GM19023 (cell line): ENCODE data around the gene CCDC88C.

Source experiments
- ATAC-seq: cut with Tn5 transposase; IDR thresholded peaks from one replicate; pipeline ENCODE4 v1.9.1; 2021; ENCODE audit warnings: mild to moderate bottlenecking, moderate library complexity; ENCODE audit not compliant: unreplicated experiment

The CCDC88C gene

DNA sequence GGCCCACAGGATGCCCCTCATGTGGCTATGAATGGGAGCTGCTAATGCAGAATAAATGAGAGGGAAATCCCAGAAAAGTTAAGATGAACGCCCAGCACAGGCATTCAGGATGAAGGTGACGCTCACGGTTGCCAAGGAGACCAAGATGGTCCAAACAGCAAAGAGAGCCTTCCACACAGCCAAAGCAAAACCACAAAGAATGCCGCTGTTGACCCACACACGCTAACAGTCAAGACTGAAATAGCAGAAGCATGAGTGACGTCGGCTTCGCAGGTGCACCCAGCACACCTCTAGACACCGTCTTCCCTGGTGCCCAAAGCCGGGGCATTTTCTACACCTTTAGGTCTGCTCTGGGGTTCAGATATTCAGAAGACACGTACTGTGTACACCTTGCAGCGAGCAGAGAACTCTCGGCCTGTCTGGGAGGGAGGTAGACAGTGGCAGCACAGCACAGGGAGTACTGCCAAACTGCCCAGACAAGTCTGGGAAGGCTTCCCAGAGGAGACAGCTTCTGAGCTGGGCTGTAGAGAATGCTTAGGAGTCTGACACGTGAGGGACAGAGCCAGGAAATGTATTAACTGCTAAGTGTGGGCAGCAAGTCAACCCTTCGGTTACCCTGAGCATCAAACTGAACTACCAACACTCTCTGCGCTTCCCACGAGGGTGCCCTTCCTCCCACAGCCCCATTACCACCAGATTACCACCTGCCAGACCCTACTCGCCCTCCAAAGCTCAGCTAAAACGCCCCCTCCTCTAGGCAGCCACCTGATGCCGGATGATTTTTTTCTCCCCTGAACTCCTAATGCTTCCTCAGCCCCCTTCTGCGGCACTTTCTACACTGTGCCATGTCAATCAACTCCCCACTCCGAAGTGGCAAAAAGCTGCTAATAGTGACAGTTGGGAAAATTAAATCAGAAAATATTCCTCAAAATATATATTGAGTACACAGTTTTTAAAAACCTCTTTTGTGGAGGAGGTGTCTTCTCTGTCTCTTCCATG is 50.1 kb downstream of the CCDC88C start:
- peak; percentile 76 for ATAC-seq

DNA sequence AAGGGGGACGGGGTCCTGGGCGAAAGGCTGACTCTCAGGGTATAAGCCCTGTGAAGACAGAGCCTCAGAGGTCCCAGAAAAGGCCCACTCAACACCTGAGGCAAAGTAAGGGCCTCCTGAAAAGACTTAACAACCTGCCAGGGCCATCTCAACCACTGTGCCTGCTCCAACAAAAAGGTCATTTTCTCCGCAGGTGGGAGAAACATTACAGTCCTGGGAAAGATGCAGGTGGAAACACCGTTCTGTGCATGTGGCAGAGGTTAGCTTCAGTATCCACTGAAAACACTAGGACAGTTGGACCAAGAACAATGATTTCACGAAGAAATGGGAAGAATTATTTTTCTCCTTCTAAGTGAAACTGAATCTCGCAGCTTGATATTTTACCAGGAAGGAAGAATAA is 50.9 kb downstream of the CCDC88C start:
- no peak for ATAC-seq

DNA sequence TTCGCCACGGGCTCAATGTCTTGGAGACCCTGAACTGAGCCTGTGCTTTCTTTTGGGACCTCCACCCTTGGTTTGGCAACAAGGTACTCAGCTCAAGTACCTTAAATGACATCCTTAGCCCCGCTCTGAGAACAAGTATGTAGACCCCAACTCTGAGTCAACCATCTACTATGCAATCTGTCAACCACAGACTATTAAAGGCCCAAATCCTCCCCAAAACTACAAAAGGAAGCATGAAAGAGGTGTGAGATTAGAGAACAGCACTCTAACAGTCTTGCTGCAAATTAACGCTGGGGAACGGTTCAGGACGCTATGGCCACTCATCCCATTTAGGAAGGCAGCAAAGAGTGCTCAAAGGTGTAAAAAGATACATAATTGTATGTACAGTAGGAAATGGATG is 52.1 kb downstream of the CCDC88C start:
- ATAC-seq, result no peak

DNA sequence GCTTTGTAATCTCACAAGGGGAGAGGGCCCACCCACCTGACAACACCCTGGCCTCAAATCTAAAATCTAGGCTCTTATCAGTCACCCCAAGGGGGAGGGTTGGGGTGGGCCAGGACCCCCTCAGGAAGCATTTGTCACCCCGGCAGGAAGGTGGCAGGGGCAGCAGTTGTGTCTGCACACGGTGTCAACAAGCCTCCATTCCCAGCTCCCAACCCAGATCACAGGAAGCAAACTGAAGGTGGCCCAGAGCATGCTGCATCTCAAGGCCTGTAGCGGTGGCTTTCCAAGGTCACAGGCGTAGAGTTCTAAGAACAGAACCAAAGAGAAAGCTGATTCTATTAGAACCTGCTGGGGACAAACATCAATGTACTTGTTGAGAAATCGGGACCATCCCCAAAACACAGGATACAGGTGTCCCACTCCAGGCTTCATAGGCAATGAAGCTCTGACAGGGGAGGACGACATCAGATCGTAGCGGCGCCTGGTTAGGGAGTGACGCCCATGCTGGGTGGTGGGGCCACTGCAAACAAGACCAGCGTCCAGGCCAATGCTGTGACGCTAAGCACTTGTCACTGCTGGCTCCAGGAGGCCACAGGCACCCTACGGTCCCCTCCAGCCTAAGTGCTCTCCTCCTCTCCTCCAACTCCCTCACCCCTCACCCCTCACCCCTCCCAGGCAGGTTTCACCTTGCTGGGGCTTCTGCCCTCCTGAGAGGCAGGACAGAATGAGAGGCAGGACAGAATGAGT is 52.9 kb downstream of the CCDC88C start:
- no peak for ATAC-seq

DNA sequence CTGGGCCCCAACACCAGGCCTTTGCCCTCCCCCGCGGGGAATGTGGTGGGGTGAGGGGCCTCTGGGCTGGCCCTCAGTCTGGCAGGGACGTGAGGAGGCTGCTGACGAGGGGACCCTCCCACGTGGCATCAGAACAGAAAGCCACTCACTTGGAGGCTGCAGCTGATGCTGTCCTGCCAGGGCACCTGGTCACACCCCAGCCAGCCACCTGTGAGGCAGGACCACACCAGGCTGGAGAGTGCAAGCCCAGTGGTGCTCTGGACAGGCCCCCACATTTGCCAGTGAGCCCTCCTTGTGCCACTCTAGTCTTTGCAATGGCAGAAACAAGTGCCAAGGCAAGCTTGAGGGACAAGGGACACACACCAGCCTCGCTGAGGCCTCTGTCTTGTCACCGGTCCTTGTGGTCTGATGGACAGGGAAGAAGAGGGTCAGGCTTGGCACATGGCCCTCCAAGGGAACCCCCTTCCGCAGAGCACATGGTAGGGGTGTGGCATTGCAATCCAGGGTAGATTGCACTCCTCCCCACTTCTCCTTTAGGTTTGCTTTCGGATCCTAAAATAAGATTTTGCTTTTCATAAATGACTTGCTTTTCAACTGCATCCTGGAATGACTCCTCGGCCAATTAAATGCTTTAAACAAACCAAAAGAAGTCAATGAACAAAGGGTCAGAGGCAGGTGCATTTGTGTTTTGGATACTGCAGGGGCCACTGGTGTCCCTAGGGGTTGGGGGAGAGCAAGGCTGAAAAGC is 53.7 kb downstream of the CCDC88C start:
- peak; percentile 46 for ATAC-seq

DNA sequence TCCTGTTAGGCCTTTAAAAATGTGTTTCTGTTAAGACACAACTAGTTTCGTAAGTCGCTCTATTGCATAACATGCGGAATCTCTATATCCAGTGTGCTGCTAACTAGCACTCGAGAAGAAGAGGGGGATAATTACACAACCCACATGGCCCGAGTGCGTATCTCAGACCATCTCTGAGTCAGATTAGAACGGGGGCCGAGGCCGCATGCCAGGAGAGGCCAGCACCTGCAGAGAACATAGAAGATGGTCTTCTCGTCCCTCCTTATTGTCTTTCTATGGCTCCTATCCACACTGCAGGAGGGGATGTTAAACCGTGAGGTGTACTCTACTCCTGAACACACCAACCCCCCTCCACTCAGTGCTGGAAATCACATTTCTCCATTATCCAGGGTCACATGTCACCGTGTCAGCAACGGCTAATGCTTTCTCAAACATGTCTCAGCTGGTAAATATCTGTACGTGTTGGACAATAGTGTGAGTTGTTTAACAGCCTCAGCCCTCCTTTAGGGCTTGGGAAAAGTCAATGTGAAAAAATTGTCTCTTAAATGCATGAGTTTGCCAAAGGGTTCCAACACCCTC is 56.3 kb downstream of the CCDC88C start:
- no peak for ATAC-seq

DNA sequence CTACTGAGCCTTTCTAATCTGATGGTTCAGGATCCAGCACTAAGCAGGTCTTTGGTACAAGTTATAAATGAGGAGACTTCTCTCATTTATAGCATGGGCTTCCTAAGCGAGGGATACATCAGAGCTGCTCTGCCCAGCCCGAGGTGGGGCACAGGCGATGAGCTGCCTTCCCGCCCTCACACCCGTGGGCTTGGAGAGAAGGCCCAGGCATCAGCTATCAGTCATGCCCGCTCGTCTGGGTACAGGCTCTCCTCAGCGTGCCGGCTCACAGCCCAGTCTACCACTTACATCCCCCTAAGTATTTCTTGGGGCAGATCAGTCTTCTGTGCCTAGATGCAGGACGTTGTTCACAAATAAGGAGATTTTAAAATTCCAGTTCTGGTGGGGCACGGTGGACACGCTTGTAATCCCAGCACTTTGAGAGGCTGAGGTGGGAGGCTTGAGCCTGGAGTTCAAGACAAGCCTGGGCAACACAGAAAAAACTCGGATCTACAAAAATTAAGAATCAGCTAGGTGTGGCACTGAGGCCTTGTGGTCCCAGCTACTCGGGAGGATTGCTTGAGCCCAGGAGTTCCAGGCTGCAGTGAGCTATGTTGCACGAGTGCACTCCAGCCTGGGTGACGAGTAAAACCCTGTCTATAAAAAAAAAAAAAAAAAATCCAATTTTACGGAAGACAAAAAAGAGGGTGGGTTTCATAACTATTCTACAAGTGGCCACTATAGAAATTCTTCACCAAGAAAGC is 57.0 kb downstream of the CCDC88C start:
- ATAC-seq, result no peak

DNA sequence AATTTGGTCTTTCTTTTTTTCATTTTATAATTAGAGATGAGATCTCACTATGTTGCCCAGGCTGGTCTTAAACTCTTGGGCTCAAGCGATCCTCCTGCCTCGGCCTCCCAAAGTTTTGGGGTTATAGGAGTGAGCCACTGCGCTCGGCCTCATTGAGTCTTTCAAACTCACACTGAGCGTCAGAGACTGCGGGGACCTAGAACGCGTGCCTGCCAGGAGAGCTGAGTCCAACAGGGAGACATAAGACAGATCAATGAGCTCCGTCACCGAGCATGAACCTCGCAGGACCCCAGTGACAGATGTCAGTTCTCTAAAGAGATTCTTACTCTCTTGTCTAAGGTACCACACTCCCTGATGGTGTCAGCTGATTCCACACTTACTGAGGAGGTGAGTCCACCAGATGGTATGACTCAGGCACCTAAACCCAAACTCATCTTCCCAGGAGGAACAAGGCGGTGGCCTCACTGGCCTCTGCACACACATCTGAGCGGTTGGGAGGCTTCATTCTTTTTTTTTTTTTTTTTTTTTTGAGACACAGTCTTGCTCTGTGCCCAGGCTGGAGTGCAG is 58.9 kb downstream of the CCDC88C start:
- ATAC-seq, result no peak

DNA sequence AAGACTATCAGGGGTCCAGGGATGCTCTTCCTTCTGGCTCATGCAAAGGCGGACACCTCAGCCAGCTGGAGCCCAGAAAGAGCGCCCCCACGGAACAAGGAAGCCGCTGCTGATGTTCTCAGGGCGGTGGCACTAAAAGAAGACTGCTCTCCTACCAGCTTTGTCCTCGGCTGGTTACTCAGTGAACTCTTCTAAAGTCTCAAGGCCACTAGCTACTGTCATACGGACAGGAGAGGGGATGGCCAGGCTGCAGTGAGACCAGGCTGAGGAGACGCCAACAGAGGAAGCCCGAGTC is 59.6 kb downstream of the CCDC88C start:
- no peak for ATAC-seq

DNA sequence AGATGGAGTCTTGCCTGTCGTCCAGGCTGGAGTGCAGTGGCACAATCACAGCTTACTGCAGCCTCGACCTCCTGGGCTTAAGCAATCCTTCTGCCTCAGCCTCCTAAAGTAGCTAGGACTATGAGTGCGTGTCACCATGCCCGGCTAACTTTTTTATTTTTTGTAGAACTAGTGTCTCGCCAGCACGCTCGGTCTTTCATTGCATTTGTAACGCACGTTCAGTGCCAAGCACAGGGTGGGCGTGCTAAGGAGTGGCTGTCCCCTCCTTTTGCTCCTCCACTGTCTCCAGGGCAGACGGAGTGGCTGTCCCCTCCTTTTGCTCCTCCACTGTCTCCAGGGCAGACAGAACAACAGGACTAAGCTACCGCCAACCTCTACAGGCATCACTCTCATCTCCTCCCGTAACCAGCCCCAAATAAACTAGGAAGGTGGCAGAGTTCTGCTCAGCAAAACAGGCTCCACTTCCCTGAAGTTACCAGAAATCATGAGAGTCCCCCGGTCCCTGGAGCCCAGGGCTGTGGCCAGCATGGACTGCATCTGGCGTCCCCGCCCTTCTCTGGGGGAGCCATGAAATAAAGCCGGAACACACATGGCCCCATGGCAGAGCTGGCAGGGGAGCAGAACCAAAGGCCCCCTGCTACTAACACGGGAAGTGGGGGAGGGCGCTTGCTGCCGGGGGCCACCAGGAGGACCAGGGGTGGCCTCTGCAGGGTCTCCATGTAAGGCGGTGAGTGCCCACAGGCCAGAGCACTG is 60.2 kb downstream of the CCDC88C start:
- ATAC-seq, result no peak

DNA sequence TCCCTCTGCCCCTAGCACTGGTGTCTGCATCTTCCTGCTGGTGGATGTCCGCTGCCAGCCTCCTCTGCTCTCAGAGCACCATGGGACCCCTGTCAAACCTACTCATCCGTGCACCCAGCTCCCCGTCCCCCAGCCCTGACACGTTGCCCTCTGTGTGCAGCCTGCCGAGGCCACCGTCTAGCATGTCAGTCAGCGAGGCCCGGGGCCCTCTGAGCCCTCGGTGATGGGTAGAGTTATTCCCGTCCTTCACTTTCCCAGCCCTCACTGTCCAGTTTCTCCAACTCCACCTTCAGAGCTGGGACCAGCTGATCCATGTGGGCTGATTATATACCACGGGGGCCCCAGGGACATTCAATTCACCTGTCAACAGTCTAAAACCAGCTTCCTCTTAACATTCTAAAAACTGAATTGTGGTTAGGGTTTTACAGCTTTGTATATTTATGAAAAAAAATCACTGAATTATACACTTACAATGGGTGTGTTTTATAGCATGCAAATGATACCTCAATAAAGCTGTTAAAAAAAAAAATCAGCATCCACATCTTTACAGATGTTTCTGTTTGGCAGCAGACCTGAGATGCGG is 61.3 kb downstream of the CCDC88C start:
- no peak for ATAC-seq

DNA sequence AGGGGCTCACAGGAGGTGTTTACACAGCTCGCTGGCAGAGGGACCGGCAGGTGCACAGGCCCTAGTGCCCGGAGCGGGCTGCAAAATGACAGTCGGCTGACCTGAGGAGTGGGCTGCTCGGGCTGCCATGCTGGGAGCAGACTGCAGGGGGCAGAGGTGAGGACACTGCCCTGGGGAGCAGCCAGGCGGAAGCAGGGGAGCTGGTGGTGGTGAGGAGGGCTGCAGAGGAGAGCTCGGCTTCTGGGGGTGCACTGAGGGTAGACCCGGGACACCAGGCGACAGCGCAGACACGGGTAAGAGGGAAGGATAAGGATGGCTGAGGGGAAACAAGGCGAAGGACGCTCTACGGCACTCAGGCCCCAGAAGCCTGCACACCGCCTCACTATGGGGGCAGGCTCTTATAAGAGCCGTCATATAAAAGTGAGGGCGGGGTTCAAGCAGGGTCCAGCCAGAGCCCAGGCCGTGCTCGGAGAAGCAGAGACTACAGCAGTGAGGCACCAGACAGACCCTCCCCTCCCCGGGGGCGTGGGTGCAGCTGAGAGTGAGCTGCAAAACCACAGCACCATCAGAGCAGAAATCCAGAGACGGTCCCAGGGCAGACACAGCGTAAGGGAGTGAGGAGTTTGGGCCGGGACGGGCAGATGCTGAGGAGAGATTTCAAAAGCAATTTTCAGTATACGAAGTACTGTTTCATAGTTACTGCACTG is 62.5 kb downstream of the CCDC88C start:
- ATAC-seq, result peak; percentile 37

DNA sequence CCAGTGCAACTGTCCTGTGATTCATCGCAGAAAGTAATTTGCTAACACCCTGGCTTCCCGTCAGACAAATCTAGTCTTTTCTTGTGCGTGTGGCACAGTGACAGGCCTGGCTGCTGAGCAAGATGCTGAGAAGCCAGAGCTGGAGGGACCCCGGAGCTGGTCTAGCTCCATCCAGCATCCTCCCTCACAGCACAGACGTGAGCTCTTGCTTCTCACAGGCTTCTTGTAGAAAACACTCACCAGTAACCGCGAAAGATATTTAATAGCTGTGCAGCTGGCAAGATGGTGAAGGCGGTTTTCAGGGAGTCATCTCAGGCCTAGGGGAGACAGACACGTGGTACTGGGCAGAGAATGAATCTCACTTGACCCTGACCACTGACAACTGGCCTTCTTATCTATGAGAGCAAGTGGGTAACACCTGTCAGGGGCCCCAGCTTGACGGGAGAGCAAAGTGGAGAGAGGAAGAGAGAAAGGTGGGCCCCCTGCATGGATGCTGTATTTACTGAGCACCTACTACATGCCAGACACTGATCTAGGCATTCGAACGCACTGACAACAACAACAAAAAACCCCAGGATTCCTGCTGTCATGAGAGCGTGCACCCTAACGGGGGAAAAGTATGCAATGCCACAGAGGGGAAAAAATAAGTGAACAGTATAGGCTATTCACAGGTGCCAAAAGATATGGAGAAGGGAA is 63.3 kb downstream of the CCDC88C start:
- no peak for ATAC-seq

DNA sequence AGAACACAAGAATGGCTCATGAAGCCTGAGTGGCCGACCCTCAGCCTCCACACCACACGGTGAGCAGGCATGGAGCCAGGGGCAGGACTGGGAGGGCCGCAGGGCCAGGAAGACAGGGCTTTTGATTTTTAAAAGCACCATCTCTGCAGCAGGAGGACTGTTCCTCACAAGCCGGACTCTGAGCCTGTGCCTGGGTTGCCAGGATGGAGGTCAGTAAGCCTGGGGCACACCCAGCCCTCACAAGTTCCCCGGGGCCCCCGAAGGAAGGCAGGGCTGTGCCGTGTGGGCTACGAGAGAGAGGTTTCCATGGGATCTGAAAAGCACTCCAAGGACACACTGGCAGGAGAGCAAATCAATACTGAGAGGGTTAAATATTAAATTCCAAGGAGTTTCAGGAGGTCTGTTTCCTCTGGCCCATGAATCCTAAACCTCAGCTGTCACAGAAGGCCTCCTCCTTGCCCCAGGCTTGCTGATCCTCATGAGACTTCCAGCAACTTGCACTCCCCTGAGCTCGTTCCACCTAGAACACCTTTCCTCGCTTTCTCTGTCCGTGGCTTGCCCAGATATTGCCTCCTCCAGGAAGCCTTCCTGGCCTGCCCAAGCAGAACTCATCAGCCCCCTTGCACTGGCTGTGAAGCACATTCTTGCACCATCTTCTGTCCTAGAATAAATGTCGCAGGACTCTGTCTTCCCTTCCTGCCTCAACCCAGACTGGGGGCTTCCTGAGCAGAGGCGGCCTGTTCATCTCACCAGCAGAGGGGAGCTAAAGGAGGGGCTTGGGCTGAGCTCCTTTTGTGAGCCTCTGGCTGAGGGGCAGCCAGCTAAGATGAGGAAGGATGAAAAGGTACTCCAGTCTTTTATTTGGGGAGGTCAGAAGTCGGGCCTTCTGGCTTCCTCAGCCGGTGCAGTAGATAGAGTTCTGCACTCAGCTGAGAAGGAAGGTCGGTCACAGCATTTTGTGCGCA is 64.6 kb downstream of the CCDC88C start:
- no peak for ATAC-seq

DNA sequence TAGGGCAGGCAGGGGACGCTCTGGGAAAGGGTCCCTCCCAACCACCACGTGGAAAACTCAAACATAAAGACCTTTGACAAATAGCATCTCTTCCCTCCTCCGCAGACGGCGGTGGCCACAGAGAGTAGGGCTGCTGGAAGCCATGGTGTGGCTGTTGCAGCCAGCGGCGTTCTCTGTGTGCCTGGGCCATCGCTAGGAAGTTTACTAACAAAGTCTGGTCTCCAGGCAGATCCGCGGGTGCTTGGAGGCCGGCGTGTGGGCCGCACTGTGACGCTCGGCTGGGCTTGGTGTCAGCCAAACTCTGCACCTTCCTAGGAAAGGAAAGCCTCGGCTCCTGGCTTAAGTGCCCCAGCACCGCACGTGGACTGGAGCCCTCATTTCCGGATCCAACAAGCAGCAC is 65.6 kb downstream of the CCDC88C start:
- no peak for ATAC-seq

DNA sequence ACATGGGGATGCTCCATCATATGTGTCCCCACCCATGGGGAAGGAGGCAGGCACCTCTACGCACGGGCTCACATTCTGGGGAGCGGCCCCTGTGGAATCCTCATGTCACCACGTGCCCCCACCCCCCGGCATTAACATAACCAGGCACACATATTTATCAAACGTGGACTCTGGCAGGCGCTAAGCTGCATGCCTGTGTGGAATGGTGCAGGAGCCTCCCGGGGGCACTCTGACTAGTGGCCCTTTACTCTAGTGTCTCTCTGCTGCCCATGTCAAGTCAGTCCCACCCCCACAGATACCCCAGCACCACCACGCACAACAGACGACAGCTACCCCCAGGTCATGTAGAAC is 66.1 kb downstream of the CCDC88C start:
- ATAC-seq, result no peak
